ENCODE data around the gene PIGV.

DNA sequence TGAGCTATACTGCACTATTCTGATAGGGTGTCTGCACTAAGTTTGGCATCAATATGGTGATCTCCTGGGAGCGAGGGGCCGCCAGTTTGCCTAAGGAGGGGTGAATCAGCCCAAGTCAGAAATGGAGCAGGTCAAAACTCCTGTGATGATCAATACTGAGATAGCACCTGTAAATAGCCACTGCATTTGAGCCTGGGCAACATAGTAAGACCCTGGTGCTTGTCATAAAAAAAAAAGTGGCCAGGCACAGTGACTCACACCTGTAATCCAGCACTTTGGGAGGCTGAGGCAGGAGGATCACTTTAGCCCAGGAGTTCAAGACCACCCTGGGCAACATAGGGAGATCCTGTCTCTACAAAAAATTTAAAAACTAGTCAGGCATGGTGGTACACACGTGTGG lies 27.1 kb downstream of the PIGV start:
- TF ChIP-seq EZH2 (IDR thresholded peaks at IDR 0.05; ENCODE audit: insufficient read depth, poor library complexity, severe bottlenecking) (no peak), EZH2phosphoT487 (IDR thresholded peaks at IDR 0.05; ENCODE audit: insufficient read depth, low read depth) (no peak)
